Measurements from ENCODE around the gene CCDC188. TPM values are rescaled to one million over a fixed set of nuclear protein-coding genes. Genes with fewer than 3 reads are reported as not detected.

The CCDC188 gene
- total and polyA plus RNA-seq, 10 of the 15 experiments (the other 5 are each of a cell fraction or from before 2014, with no cell fraction given): not detected

DNA sequence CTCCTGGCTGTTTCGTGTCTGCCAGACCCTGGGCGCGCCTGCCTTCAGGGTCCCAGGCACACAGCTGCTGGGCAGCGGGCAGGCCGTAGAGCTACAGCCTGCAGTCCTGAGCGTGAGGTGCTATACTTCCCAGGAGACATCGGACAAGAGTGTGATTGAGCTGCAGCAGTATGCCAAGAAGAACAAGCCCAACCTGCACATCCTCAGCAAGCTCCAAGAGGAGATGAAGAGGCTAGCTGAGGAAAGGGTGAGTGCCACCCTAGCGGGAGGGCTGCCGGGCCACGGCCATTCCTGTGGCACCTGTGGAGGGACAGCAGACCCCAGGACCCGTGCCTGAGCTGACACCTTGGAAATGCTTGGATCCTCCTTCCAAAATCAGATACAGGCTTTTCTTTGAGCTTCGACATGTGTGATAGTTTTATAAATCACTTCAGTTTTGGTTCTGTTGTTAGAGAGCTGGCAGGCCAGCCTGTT, 42.1 kb downstream of the CCDC188 start:
- DNase-seq (ENCODE audit: low read depth, low spot score): no peak
- SMC1A ChIA-PET (ENCODE audit: uncharacterized antibody, unreplicated experiment): no interaction called here
- no peak for TF ChIP-seq STAT3 (IDR thresholded peaks at IDR 0.05; ENCODE audit: low read depth, low read length)
- TF ChIP-seq POLR2AphosphoS5 (IDR thresholded peaks at IDR 0.05; ENCODE audit: low read length): 0 out of 2 replicates have a peak, but pooled peaks have one; percentile 9
- peak; percentile 63; the same call in 1 of the 2 replicates for TF ChIP-seq POLR2A (IDR thresholded peaks at IDR 0.05; ENCODE audit: low read depth, low read length)
- RAD21 ChIA-PET (ENCODE audit: unreplicated experiment): no interaction called here
- H3K36me3 ChIP-seq (ENCODE audit: control insufficient read depth in 2 of 2, insufficient read depth in 2 of 2, low read length in 1 of 2): peaks cover 29 to 69% of the 10 kb centered on the region in 2 experiments; a peak in 3 of 4 replicates
- no peak overlapping the region for H3K9ac ChIP-seq (ENCODE audit: control insufficient read depth, insufficient read depth, low read length)
- no peak overlapping the region for H3K4me3 ChIP-seq
- H3K4me1 ChIP-seq (ENCODE audit: control insufficient read depth, insufficient read depth, low read length): peaks cover 9% of the 10 kb centered on the region
- BruUV-seq (replicated peaks): no TSS peak
- no peak for FAIRE-seq
- H3K4me2 ChIP-seq (ENCODE audit: control insufficient read depth, insufficient read depth): no peak overlapping the region
- intact Hi-C loops (cut with micrococcal nuclease; ENCODE audit: unreplicated experiment): no loop called here
- no peaks in the 10 kb centered on the region for H4K20me1 ChIP-seq (ENCODE audit: control insufficient read depth, insufficient read depth)
- CTCF ChIA-PET: no interaction called here
- WGBS (ENCODE audit: insufficient coverage, insufficient replicate concordance, low lambda C conversion rate, missing lambda C conversion rate): 95% methylated on average over 12 of the region's 12 CpGs
- H3K27me3 ChIP-seq (replicated peaks in 1 of 2; ENCODE audit: control insufficient read depth in 2 of 2, insufficient read depth in 2 of 2, low read length in 1 of 2): no peaks in the 10 kb centered on the region
- H3K79me2 ChIP-seq (ENCODE audit: control insufficient read depth, insufficient read depth, low read length): no peaks in the 10 kb centered on the region
- H3K9me3 ChIP-seq (replicated peaks; ENCODE audit: control insufficient read depth, insufficient read depth, low read length): no peaks in the 10 kb centered on the region; the same call in 2 of the 3 replicates
- in situ Hi-C loops (cut with MboI): no loop called here
- ATAC-seq: no peak
- H3K27ac ChIP-seq (ENCODE audit: control insufficient read depth, insufficient read depth): no peak overlapping the region
- POLR2A ChIA-PET: no interaction called here
- H2AFZ ChIP-seq (ENCODE audit: control insufficient read depth, low read depth, low read length): no peak overlapping the region

DNA sequence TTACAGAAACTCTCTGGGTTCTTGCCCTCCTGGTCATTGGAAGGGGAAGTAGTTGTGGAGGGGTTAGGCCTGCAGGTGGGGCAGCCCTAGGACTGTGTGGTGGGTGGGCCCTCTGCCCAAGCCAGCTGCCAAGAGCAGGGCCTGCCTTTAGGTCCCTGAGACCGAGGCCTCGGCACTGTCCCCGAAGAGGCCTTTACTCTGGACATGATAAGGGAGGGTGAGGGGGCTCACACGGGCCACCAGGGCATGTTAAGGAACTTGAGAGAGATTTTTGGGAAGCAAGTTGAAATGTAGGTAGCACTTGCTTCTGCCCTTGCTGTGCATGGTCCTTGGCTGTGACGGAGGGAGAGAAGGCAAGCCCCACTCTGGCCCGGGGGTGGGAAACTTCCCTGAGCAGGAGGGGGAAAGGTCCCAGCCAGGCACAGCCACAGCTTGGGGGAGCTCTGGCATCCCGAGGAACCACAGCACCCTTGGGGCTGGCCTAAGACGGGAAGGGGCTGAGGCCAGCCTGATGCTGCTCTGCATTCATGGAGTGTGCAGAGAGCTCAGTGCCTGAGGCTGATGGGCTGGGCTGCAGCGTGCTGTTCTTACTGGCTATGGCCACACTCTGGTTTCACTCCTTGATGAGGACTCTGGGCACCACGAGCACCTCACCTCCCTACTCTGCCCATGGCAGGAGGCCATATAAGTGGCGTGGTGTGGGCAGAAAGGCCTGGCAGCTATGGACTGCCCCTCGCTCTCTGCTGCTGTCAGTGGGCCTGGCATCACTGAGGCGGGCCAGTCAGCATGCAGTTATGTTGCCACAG, 42.7 kb downstream of the CCDC188 start:
- no peak for FAIRE-seq
- peaks cover 29 to 64% of the 10 kb centered on the region in 2 experiments; a peak in 3 of 4 replicates for H3K36me3 ChIP-seq (ENCODE audit: control insufficient read depth in 2 of 2, insufficient read depth in 2 of 2, low read length in 1 of 2)
- H3K9me3 ChIP-seq (replicated peaks; ENCODE audit: control insufficient read depth, insufficient read depth, low read length): no peaks in the 10 kb centered on the region; the same call in 2 of the 3 replicates
- RAD21 ChIA-PET (ENCODE audit: unreplicated experiment): no interaction called here
- no peak overlapping the region for H3K4me3 ChIP-seq
- H3K9ac ChIP-seq (ENCODE audit: control insufficient read depth, insufficient read depth, low read length): no peak overlapping the region
- no peak overlapping the region for H2AFZ ChIP-seq (ENCODE audit: control insufficient read depth, low read depth, low read length)
- H4K20me1 ChIP-seq (ENCODE audit: control insufficient read depth, insufficient read depth): no peaks in the 10 kb centered on the region
- DNase-seq (ENCODE audit: low read depth, low spot score): no peak
- intact Hi-C loops (cut with micrococcal nuclease; ENCODE audit: unreplicated experiment): no loop called here
- TF ChIP-seq PAX5 (IDR thresholded peaks at IDR 0.05; ENCODE audit: borderline replicate concordance, low read depth, low read length): no peak
- TF ChIP-seq, protein P1, sequence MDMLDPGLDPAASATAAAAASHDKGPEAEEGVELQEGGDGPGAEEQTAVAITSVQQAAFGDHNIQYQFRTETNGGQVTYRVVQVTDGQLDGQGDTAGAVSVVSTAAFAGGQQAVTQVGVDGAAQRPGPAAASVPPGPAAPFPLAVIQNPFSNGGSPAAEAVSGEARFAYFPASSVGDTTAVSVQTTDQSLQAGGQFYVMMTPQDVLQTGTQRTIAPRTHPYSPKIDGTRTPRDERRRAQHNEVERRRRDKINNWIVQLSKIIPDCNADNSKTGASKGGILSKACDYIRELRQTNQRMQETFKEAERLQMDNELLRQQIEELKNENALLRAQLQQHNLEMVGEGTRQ (IDR thresholded peaks at IDR 0.05; ENCODE audit: borderline replicate concordance, low read depth, low read length): no peak
- TF ChIP-seq ZNF384 (IDR thresholded peaks at IDR 0.05; ENCODE audit: borderline replicate concordance, low read depth, low read length): no peak
- no peak for TF ChIP-seq CHD1 (IDR thresholded peaks at IDR 0.05; ENCODE audit: low read depth, low read length)
- no peak for TF ChIP-seq BHLHE40 (IDR thresholded peaks at IDR 0.05; ENCODE audit: borderline replicate concordance in 1 of 2, low read depth in 2 of 2, low read length in 1 of 2)
- no peak; the same call in 1 of the 2 replicates for TF ChIP-seq POLR2A (IDR thresholded peaks at IDR 0.05; ENCODE audit: low read depth, low read length)
- TF ChIP-seq NBN (IDR thresholded peaks at IDR 0.05): no peak
- TF ChIP-seq, protein P2, sequence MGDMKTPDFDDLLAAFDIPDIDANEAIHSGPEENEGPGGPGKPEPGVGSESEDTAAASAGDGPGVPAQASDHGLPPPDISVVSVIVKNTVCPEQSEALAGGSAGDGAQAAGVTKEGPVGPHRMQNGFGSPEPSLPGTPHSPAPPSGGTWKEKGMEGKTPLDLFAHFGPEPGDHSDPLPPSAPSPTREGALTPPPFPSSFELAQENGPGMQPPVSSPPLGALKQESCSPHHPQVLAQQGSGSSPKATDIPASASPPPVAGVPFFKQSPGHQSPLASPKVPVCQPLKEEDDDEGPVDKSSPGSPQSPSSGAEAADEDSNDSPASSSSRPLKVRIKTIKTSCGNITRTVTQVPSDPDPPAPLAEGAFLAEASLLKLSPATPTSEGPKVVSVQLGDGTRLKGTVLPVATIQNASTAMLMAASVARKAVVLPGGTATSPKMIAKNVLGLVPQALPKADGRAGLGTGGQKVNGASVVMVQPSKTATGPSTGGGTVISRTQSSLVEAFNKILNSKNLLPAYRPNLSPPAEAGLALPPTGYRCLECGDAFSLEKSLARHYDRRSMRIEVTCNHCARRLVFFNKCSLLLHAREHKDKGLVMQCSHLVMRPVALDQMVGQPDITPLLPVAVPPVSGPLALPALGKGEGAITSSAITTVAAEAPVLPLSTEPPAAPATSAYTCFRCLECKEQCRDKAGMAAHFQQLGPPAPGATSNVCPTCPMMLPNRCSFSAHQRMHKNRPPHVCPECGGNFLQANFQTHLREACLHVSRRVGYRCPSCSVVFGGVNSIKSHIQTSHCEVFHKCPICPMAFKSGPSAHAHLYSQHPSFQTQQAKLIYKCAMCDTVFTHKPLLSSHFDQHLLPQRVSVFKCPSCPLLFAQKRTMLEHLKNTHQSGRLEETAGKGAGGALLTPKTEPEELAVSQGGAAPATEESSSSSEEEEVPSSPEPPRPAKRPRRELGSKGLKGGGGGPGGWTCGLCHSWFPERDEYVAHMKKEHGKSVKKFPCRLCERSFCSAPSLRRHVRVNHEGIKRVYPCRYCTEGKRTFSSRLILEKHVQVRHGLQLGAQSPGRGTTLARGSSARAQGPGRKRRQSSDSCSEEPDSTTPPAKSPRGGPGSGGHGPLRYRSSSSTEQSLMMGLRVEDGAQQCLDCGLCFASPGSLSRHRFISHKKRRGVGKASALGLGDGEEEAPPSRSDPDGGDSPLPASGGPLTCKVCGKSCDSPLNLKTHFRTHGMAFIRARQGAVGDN (IDR thresholded peaks at IDR 0.05): no peak
- no peak for TF ChIP-seq WRNIP1 (IDR thresholded peaks at IDR 0.05; ENCODE audit: borderline replicate concordance, low read depth, low read length)
- TF ChIP-seq POLR2AphosphoS2 (IDR thresholded peaks at IDR 0.05; ENCODE audit: low read depth, low read length): no peak
- CTCF ChIA-PET: no interaction called here
- in situ Hi-C loops (cut with MboI): no loop called here
- no TSS peak for BruUV-seq (replicated peaks)
- H3K79me2 ChIP-seq (ENCODE audit: control insufficient read depth, insufficient read depth, low read length): no peaks in the 10 kb centered on the region
- no peak overlapping the region for H3K27ac ChIP-seq (ENCODE audit: control insufficient read depth, insufficient read depth)
- no peak for ATAC-seq
- 90% methylated on average over 13 of the region's 13 CpGs for WGBS (ENCODE audit: insufficient coverage, insufficient replicate concordance, low lambda C conversion rate, missing lambda C conversion rate)
- no peak overlapping the region for H3K4me2 ChIP-seq (ENCODE audit: control insufficient read depth, insufficient read depth)
- POLR2A ChIA-PET: no interaction called here
- SMC1A ChIA-PET (ENCODE audit: uncharacterized antibody, unreplicated experiment): no interaction called here
- H3K4me1 ChIP-seq (ENCODE audit: control insufficient read depth, insufficient read depth, low read length): peaks cover 9% of the 10 kb centered on the region
- no peaks in the 10 kb centered on the region for H3K27me3 ChIP-seq (replicated peaks in 1 of 2; ENCODE audit: control insufficient read depth in 2 of 2, insufficient read depth in 2 of 2, low read length in 1 of 2)

Data from GM12878 (cell line).